Rectal smooth muscle tissue (tissue), 1 donor: Measurements from ENCODE around the gene XYLT2.
"Not testable (repeated sequence)": the region's sequence is repeated elsewhere in the genome, so short reads cannot be mapped to it uniquely, and the experiment has no call there.

Experiments
- H3K27ac ChIP-seq: one replicate; pipeline ENCODE4 v1.7.0; 2013; ENCODE audit warnings: low read depth, low read length, inconsistent platforms
- H3K27me3 ChIP-seq: one replicate; pipeline ENCODE4 v1.7.0; 2013; ENCODE audit warnings: low read length; ENCODE audit not compliant: control insufficient read depth, insufficient read depth
- H3K36me3 ChIP-seq: one replicate; pipeline ENCODE4 v1.7.0; 2013; ENCODE audit warnings: low read length; ENCODE audit not compliant: control insufficient read depth, insufficient read depth
- H3K4me1 ChIP-seq: one replicate; pipeline ENCODE4 v1.7.0; 2013; ENCODE audit warnings: low read length; ENCODE audit not compliant: control insufficient read depth, insufficient read depth
- H3K4me3 ChIP-seq: one replicate; pipeline ENCODE4 v1.7.0; 2013; ENCODE audit warnings: low read length
- H3K9ac ChIP-seq: one replicate; pipeline ENCODE4 v1.7.0; 2013; ENCODE audit warnings: low read length

The XYLT2 gene

DNA sequence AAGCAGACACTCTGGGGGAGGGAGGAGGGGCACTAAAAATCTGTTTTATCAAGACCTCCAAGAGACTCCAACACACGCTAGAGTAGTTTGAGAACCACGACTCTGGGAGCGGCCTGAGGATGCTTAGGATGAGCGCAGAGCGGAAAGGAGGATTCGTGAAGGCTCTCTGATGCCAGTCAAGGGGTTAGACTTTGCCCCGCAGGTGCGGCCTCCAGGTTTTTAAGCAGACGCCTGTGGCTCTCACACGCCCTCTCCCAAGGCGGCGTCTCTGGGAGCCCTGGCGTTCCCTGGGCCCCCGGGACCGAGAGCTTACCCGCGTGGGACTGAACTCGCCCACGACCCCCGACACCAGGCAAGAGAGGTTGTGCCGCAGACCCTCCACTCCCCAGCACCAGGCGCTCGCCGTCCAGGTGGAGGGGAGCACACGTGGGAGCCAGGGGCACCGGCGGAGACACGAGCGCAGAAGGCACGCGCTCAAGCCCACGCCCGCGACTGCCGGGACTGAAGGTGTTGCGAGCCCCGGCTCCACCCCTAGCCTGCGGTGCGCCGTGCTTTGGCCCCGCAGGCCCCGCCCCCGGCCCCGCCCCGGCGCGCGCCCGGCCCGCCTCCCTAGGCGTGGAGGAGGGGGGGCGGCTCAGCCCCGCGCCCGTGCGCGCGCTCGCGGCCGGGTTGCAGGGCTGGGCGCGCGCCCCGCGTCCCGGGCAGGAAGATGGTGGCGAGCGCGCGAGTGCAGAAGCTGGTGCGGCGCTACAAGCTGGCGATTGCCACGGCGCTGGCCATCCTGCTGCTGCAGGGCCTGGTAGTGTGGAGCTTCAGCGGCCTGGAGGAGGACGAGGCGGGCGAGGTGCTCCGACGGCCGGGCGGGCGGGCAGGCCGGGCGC is at the start of gene XYLT2:
XYLT2 (plus strand) TSS at position 695 of the 881 bp plus-strand sequence; CDS start at position 710, 15 bp downstream.
- Histone ChIP-seq H3K27ac (peak within 1 kb of the TSS; percentile 30), H3K9ac (peak within 1 kb of the TSS; percentile 69), H3K36me3 (no peaks in the 10 kb centered on the region)

DNA sequence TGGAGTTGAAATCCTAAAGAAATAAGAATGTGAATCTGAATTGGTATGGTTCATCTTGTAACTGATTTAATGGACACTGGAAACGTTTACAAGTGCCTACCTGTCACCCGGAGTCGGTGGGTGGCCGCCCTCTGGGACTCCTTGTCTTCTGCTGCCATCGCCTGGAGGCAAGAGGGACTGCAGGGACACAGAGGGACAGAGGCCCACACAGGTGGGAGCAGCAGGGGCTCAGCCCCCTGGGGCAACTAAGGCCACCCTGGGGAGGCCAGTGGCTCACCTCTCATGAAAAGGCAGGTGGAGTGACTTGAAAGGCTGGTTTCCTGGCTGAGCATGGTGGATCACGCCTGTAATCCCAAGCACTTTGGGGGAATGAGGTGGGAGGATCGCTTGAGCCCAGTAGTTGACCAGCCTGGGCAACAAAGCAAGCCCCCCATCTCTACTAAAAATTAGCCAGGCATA is 48.5 kb upstream of the XYLT2 start:
- Histone ChIP-seq H3K27me3 (no peaks in the 10 kb centered on the region), H3K4me3 (no peak overlapping the region), H3K9ac (no peak overlapping the region), H3K36me3 (no peaks in the 10 kb centered on the region), H3K4me1 (no peaks in the 10 kb centered on the region), H3K27ac (no peak overlapping the region)

More for the DNA sequence above, at the start of gene XYLT2:
- peaks cover 13% of the 10 kb centered on the region for H3K4me1 ChIP-seq
- H3K4me3 ChIP-seq, result peak within 1 kb of the TSS; percentile 84
- H3K27me3 ChIP-seq, result no peaks in the 10 kb centered on the region

DNA sequence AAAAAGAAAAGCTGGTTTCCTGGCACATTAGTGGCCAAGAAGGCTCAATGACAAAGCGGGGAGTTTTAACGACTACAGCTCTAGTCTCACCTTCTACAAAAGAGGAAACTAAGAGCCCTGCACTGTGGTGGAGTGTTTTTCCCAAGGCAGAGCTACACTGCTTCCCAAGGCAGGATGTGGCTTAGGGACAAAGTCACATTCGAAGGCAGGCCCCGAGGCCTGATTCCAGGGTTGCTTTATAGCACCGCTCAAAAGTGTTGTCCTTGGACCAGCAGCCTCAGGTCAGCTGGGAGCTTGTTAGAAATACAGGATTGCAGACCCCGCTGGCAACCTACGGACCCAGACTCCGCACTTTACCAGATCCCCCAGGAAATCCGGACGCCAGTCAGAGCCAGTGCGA is 47.9 kb upstream of the XYLT2 start:
- no peaks in the 10 kb centered on the region for H3K4me1 ChIP-seq
- no peak overlapping the region for H3K27ac ChIP-seq
- no peak overlapping the region for H3K9ac ChIP-seq
- H3K36me3 ChIP-seq, result no peaks in the 10 kb centered on the region
- H3K27me3 ChIP-seq, result no peaks in the 10 kb centered on the region
- no peak overlapping the region for H3K4me3 ChIP-seq

DNA sequence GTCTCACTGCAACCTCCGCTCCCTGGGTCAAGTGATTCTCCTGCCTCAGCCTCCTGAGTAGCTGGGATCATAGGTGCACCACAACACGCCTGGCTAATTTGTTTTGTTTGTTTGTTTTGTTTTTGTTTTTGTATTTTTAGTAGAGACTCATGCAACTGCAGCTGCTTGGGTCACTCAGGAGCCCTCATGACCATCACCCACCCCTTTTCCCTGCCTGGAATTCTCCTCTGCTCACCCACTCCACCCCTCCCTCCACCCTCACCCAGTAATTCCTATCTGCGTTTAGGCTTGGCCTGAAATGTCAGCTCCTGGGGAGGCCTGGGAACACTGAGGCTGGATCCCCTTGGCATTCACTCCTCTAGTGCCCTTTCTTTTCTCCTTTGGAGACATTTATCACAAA is 46.1 kb upstream of the XYLT2 start:
- H3K9ac ChIP-seq, result no peak overlapping the region
- H3K27ac ChIP-seq, result no peak overlapping the region
- no peaks in the 10 kb centered on the region for H3K27me3 ChIP-seq
- H3K36me3 ChIP-seq, result no peaks in the 10 kb centered on the region
- H3K4me3 ChIP-seq, result no peak overlapping the region
- H3K4me1 ChIP-seq, result peaks cover 1% of the 10 kb centered on the region

DNA sequence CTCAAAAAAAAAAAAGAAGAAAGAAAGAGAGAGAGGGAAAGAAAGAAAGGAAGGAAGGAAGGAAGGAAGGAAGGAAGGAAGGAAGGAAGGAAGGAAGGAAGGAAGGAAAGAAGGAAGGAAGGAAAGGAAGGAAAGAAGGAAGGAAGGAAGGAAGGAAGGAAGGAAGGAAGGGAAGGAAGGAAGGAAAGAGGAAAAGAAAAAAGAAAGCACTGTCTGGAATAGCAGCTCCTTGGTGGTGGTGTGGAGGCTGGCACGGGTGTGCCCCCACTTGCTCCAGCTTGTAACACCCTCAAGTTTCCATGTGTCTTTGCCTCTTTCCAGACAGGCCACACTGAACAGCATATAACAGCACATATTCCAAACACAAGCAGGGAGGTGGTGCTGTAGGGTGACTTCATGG is 45.1 kb upstream of the XYLT2 start:
- H3K4me1 ChIP-seq, H3K9ac ChIP-seq, H3K4me3 ChIP-seq, H3K36me3 ChIP-seq, H3K27me3 ChIP-seq, H3K27ac ChIP-seq: not testable (repeated sequence)

DNA sequence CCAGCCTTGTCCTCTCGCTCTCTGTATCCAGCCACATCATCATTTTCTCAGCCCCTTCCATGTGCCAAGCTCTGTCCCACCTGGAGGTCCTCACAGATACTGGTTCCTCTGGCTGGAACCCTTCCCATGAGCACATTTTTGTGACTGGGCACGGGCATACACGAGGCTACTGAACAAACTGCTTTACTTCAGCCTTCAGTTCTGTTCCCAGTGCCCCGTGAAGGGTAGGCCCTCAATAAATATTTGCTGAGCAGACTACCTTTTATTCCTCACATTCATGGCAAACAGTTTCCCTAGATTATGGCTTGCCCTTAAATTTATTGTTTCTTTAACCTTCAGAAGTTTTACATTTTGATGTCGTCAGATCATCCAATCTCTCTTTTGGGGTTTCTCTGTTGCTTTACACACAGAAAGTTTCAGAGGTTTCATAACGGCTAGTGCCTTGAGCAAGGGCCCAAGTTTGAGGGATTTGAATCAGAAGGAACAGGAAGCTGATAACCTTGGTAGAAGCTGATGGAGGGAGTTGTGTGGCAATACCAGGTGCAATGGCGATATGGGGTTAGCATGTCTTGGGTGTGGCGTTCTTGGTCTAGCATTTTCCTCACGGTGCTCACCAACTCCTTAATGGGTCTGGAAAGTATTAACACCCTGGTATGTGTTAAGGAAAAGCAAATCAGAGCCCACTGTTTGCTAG is 43.9 kb upstream of the XYLT2 start:
- no peak overlapping the region for H3K27ac ChIP-seq
- H3K27me3 ChIP-seq, result no peaks in the 10 kb centered on the region
- H3K4me3 ChIP-seq, result no peak overlapping the region

DNA sequence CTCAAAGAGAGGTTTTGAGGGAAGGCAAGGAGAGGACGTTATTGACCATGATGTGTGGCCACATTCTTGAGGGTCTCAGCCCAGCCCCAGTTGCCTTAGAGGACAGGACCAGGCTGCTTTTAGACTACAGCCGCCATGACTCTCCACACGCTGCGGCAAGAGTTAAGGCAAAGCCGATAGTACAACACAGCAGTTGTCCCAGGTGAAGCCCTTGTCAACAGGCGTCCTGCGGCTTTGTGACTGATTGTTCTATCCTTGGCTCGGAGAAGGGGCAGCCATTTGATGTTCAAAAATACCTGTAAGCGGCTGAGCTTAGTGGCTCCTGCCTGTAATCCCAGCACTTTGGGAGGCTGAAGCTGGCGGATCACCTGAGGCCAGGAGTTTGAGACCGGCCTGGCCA is 42.9 kb upstream of the XYLT2 start:
- no peak overlapping the region for H3K27ac ChIP-seq
- no peak overlapping the region for H3K4me3 ChIP-seq
- no peak overlapping the region for H3K9ac ChIP-seq

More for the DNA sequence above, 43.9 kb upstream of the XYLT2 start:
- no peak overlapping the region for H3K9ac ChIP-seq
- H3K4me1 ChIP-seq, result peaks cover 5% of the 10 kb centered on the region
- H3K36me3 ChIP-seq, result no peaks in the 10 kb centered on the region

DNA sequence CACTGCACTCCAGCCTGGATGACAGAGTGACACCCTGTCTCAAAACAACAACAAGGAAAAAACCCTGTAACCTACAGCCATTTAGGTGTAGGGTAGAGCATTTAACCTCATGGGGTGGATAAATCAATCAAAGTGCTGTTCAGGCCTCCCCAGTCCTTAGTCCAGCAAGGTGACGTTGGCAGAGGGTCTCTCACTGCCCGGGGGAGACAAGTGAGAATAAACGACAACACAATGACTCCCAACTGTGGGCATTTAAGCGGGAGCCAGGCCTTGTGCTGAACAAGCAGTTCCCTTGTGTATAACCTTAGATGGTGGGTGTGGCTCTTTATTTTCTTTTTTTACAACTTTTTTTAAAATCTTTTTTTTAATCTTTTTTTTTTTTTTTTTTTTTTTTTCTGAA is 42.3 kb upstream of the XYLT2 start:
- H3K27me3 ChIP-seq, result no peaks in the 10 kb centered on the region
- no peak overlapping the region for H3K27ac ChIP-seq
- peaks cover 5% of the 10 kb centered on the region for H3K4me1 ChIP-seq
- H3K4me3 ChIP-seq, result no peak overlapping the region
- H3K36me3 ChIP-seq, result no peaks in the 10 kb centered on the region
- H3K9ac ChIP-seq, result no peak overlapping the region

More for the DNA sequence above, 42.9 kb upstream of the XYLT2 start:
- Histone ChIP-seq H3K27me3 (no peaks in the 10 kb centered on the region), H3K36me3 (no peaks in the 10 kb centered on the region), H3K4me1 (peaks cover 5% of the 10 kb centered on the region)

DNA sequence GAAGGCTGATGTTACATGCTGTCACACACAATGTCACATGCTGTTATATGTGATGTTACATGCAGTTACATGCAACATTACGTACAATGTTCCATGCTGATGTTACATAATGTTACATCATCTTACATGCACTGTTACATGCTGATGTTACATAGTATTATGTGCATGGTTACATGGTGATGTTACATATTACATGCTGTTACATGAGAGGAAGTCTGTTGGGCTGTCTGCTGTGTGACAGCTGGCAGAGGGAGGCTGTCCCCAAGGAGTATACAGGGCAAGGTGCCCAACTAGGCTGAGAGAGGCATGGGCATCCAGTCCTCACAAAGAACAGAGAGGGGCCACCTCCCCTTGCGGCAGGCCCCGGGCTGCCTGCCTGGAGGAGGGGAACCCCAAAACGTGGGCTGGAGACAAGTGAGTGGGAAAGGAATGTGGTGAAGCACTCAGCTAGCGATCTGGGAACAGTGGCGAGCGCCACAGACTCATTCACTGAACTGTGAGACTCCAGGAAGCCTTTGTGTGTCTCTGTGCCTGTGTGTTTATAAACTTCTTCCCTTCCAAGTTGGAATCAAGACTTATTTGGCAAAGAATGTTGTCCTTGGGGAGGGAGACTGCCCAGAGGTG is 41.0 kb upstream of the XYLT2 start:
- no peaks in the 10 kb centered on the region for H3K36me3 ChIP-seq
- peaks cover 5% of the 10 kb centered on the region for H3K4me1 ChIP-seq
- H3K9ac ChIP-seq, result no peak overlapping the region
- peak overlapping the region; percentile 1 for H3K4me3 ChIP-seq
- no peaks in the 10 kb centered on the region for H3K27me3 ChIP-seq
- no peak overlapping the region for H3K27ac ChIP-seq

DNA sequence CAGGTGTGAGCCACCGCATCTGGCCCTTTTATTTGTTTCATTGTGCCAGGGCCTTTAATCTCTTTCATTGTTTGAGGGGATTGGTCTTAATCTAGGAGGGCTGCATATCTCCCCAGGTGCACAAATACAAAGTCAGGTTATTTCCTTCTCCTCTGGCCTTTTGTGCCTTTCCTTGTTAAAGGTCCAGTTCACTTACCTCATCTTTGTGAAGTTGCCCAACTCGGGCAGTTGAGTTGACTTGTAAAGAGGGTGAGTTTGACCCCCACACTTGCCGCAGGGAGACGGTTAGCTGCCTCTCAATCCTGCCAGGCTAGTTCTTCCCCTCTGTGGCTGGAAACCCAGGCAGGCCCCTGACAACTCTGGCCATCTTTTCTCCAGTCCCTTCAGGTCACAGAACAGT is 38.3 kb upstream of the XYLT2 start:
- H3K4me3 ChIP-seq, result no peak overlapping the region
- no peak overlapping the region for H3K9ac ChIP-seq
- H3K27me3 ChIP-seq, result peaks cover 2% of the 10 kb centered on the region
- H3K4me1 ChIP-seq, result peaks cover 5% of the 10 kb centered on the region
- H3K27ac ChIP-seq, result no peak overlapping the region
- H3K36me3 ChIP-seq, result no peaks in the 10 kb centered on the region

DNA sequence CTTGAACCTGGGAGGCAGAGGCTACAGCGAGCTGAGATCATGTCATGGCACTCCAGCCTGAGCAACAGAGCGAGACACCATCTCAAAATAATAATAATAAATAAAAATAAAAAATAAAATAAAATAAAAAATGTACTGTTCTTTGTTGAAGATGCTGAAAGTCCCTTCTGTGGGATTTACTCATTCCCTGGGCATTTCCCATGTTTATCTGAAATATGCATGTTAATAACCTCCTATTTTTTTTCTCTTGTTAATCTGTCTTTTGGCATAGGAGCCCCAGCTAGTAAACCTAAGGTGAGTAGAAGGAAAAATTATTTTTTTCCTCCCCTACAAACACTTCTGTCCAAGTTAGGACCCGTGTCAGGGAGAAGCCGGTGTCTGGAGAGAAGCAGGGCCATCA is 37.3 kb upstream of the XYLT2 start:
- no peak overlapping the region for H3K27ac ChIP-seq
- H3K9ac ChIP-seq, result no peak overlapping the region
- peaks cover 2% of the 10 kb centered on the region for H3K27me3 ChIP-seq
- peaks cover 5% of the 10 kb centered on the region for H3K4me1 ChIP-seq
- H3K4me3 ChIP-seq, result no peak overlapping the region
- H3K36me3 ChIP-seq, result no peaks in the 10 kb centered on the region

DNA sequence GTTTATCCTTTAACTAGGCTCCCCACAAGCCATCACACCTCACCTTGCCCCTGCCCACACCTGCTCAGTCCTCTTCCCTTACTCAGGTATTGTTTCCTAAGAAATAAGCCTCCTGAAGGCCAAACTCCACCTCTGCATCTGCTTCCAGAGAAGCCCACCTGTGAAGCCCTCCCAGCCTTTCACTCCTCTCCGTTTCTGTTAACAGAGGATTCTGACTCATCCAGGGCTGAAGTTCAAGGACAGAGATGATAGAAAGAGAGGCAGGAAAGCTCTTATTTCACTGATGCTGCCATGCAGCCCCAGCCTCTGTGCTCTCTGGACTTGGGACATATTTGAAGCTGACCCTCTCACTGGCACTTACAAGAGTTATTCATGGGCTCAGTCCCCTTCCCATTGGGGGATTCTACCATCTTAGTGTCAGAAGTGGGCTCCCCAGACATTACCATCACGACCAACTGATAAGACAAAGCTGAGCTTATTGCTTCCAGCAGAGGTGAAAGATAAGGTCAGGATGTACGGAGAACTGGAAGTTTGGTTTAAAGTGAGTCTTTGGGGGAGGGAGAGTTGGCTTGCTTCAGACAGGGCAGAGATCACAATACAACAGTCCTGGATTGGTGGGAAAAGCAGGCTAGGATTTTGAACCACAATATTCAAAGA is 35.3 kb upstream of the XYLT2 start:
- peaks cover 2% of the 10 kb centered on the region for H3K27me3 ChIP-seq
- H3K4me3 ChIP-seq, result no peak overlapping the region
- H3K36me3 ChIP-seq, result no peaks in the 10 kb centered on the region
- H3K9ac ChIP-seq, result no peak overlapping the region
- H3K27ac ChIP-seq, result no peak overlapping the region
- H3K4me1 ChIP-seq, result no peaks in the 10 kb centered on the region
